ENCODE data around the gene SLC4A3.

DNA sequence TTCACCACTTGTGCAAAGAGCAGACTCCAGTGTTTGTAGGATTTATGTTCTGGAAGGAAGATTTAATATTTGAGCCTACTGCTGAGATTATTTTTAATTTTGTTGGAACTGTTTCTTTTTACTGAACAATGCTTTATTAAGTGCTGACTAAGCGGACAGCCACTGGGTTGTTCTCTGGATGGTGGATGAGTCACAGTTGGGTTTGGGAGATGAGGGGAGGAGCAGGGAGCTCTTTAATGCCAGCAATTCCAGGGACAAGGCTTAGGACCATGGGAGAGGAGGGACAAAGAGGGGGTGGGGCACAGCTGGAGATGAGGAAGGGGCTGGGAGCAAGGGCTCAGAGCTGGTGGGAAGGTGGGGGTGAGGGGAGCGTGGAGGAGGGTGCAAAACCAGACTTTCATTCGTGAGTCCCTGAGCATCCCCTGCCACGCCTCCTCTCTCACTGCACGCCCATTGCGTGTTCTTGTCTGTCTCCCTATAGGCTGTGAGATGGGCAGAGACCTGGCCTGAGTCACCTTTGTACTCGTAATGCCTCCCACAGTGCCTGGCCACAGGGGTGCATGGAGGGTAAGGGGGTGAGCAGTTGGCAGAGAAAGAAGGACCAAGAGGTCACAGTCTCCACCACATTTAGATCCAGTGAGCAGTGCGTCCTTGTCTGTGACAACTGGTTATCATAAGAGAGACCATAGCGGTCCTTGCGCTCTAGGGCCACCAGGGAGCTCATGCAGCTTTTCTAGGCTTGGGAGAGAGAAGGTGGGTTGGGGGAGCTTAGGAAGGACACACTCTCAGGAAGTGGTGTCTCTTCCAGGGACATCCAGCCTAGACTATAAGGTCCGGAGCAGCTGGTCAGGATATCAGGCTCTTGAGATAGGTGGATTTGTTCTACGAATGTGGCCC, 18.4 kb downstream of the SLC4A3 start:
- TF ChIP-seq, protein P1, sequence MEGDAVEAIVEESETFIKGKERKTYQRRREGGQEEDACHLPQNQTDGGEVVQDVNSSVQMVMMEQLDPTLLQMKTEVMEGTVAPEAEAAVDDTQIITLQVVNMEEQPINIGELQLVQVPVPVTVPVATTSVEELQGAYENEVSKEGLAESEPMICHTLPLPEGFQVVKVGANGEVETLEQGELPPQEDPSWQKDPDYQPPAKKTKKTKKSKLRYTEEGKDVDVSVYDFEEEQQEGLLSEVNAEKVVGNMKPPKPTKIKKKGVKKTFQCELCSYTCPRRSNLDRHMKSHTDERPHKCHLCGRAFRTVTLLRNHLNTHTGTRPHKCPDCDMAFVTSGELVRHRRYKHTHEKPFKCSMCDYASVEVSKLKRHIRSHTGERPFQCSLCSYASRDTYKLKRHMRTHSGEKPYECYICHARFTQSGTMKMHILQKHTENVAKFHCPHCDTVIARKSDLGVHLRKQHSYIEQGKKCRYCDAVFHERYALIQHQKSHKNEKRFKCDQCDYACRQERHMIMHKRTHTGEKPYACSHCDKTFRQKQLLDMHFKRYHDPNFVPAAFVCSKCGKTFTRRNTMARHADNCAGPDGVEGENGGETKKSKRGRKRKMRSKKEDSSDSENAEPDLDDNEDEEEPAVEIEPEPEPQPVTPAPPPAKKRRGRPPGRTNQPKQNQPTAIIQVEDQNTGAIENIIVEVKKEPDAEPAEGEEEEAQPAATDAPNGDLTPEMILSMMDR (conservative IDR thresholded peaks at IDR 0.05; ENCODE audit: low read depth, low read length) = no peak
- TF ChIP-seq EZH2 (IDR thresholded peaks at IDR 0.05; ENCODE audit: low read length, unreplicated experiment) = no peak
- no peak for TF ChIP-seq EZH2phosphoT487 (IDR thresholded peaks at IDR 0.05; ENCODE audit: borderline replicate concordance, low read length)
